ENCODE data around the gene GTF2H4. TPM values are rescaled to one million over a fixed set of nuclear protein-coding genes. Genes with fewer than 3 reads are reported as not detected.

GTF2H4 gene
- total RNA-seq, 5 donors from 2014 or later (not counting 1 experiment from before 2014, with no cell fraction given), result 15.5 to 39.2 (median 33.3) TPM

DNA sequence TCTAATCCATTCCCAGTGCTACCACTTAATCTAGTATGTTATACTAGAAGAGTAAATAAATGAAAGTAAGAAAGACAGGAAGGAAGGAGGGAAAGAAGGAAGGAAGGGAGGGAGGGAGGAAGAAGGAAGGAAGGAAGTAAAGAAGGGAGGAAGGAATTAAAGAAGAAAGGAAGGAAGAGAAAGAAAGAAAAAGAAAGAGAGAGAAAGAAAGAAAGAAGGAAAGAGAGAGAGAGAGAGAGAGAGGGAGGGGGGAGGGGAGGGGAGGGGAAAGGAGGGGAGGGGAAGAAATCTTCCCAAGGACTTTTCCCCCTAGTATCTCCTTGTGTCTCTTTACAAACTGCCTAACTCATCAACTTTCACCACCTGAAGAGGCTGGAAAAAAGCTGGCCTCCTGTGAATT lies 54.7 kb downstream of the GTF2H4 start:
- Mint-ChIP-seq H3K9me3 (no peaks in the 10 kb centered on the region), H3K27ac (no peak overlapping the region), H3K4me1 (peaks cover 0 to 16% (median 11%) of the 10 kb centered on the region in 3 donors), H3K36me3 (no peaks in the 10 kb centered on the region), H3K4me3 (no peak overlapping the region), H3K27me3 (peaks cover 31 to 37% of the 10 kb centered on the region in 2 donors)
- no peak overlapping the region for H3K27ac ChIP-seq (ENCODE audit: low read length)
- ChIA-PET POLR2A (interaction anchor here (0.5 to 0.7 kb wide), 2 partner anchors 27 to 67 kb away, joined by 3 to 4 read pairs; no protein-coding TSS in a partner anchor), CTCF (no interaction called here)
- H3K4me1 ChIP-seq (ENCODE audit: control insufficient read depth in 1 of 2, extremely low read depth in 1 of 2, insufficient read depth in 2 of 2, low read length in 2 of 2), result peaks cover 0 to 16% of the 10 kb centered on the region in 2 experiments
- no peak overlapping the region for H3K4me3 ChIP-seq (ENCODE audit: control insufficient read depth in 1 of 2, extremely low read depth in 1 of 2, low read length in 1 of 2)
- DNase-seq, result no peak
- H3K36me3 ChIP-seq (ENCODE audit: control insufficient read depth in 2 of 2, extremely low read depth in 1 of 2, insufficient read depth in 1 of 2, low read length in 1 of 2), result no peaks in the 10 kb centered on the region
- H3K27me3 ChIP-seq (replicated peaks in 1 of 2; ENCODE audit: control insufficient read depth in 2 of 2, extremely low read depth in 1 of 2, insufficient read depth in 2 of 2, low read length in 1 of 2), result peaks cover 0 to 26% of the 10 kb centered on the region in 2 experiments
- H3K9me3 ChIP-seq, result no peaks in the 10 kb centered on the region
- ATAC-seq (replicated peaks in 1 of 4), result no peak

DNA sequence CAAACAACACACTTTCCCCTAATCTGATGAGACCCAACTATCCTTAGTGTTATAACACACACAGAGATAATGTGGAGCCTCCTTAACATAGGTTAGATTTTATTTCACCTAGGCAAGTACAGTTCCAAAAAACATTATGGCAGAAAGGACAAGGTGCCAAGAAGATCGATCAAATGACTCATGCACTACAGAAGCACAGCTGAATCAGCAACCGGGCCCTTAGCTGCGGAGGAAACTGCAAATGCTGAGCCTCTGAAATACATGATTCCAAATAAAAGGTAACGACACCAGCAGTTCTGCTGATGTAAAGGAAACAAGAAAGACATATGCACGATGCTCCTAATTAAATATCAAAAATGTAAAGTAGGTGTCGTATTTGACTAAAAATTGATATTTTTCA lies 55.6 kb downstream of the GTF2H4 start:
- CTCF ChIA-PET, result no interaction called here
- no peak overlapping the region for H3K4me3 Mint-ChIP-seq
- WGBS (ENCODE audit: insufficient coverage), result 78% methylated on average over 5 of the region's 6 CpGs
- peaks cover 0 to 16% (median 11%) of the 10 kb centered on the region in 3 donors for H3K4me1 Mint-ChIP-seq
- Histone ChIP-seq H3K27me3 (replicated peaks in 1 of 2; ENCODE audit: control insufficient read depth in 2 of 2, extremely low read depth in 1 of 2, insufficient read depth in 2 of 2, low read length in 1 of 2) (peaks cover 0 to 26% of the 10 kb centered on the region in 2 experiments), H3K9me3 (no peaks in the 10 kb centered on the region), H3K4me1 (ENCODE audit: control insufficient read depth in 1 of 2, extremely low read depth in 1 of 2, insufficient read depth in 2 of 2, low read length in 2 of 2) (peaks cover 0 to 16% of the 10 kb centered on the region in 2 experiments), H3K36me3 (ENCODE audit: control insufficient read depth in 2 of 2, extremely low read depth in 1 of 2, insufficient read depth in 1 of 2, low read length in 1 of 2) (no peaks in the 10 kb centered on the region), H3K27ac (ENCODE audit: low read length) (no peak overlapping the region), H3K4me3 (ENCODE audit: control insufficient read depth in 1 of 2, extremely low read depth in 1 of 2, low read length in 1 of 2) (no peak overlapping the region)
- no peaks in the 10 kb centered on the region for H3K36me3 Mint-ChIP-seq
- no peak for ATAC-seq (replicated peaks in 1 of 4)
- no peaks in the 10 kb centered on the region for H3K9me3 Mint-ChIP-seq
- no peak for DNase-seq
- no peak overlapping the region for H3K27ac Mint-ChIP-seq
- POLR2A ChIA-PET, result no interaction called here
- peaks cover 31 to 37% of the 10 kb centered on the region in 2 donors for H3K27me3 Mint-ChIP-seq

Other genes with a start within 250 kb of the GTF2H4 start
- gene DHX16, start 235.2 kb upstream of the GTF2H4 start, total RNA-seq, result 10 to 100 TPM; 29.0 to 51.9 (median 46.2) TPM
- gene PPP1R18, start 221.6 kb upstream of the GTF2H4 start, total RNA-seq, result 100 to 1,000 TPM; 109 to 177 (median 156) TPM
- gene NRM, start 217.2 kb upstream of the GTF2H4 start, total RNA-seq, result 1 to 10 TPM; 4.2 to 6.9 (median 5.5) TPM
- gene MDC1, start 190.9 kb upstream of the GTF2H4 start, total RNA-seq, result 10 to 100 TPM; 42.3 to 69.7 (median 53.4) TPM
- 100 to 1,000 TPM; 108 to 246 (median 202) TPM for gene TUBB, start 187.9 kb upstream of the GTF2H4 start, total RNA-seq
- gene FLOT1, start 165.5 kb upstream of the GTF2H4 start, total RNA-seq, result 100 to 1,000 TPM in 1 of 5 donors, 10 to 100 TPM in 4; 62.2 to 109 (median 74.2) TPM
- 10 to 100 TPM in 4 of 5 donors, 1 to 10 TPM in 1; 8.9 to 30.8 (median 12.4) TPM for gene IER3, start 163.7 kb upstream of the GTF2H4 start, total RNA-seq
- gene DDR1, start 23.7 kb upstream of the GTF2H4 start, total RNA-seq, result 10 to 100 TPM in 4 of 5 donors, 1 to 10 TPM in 1; 8.8 to 23.9 (median 19.3) TPM
- 10 to 100 TPM; 25.1 to 55.2 (median 40.9) TPM for gene VARS2, start 6.0 kb downstream of the GTF2H4 start, total RNA-seq
- under 1 TPM in 2 of 5 donors, not detected in 3; 0.51 to 0.67 TPM for gene SFTA2, start 24.0 kb downstream of the GTF2H4 start, total RNA-seq
- under 1 TPM in 1 of 5 donors, not detected in 4; 0.09 TPM for gene MUCL3, start 32.8 kb downstream of the GTF2H4 start, total RNA-seq
- gene MUC21, start 75.5 kb downstream of the GTF2H4 start, total RNA-seq, result not detected
- gene MUC22, start 102.3 kb downstream of the GTF2H4 start, total RNA-seq, result not detected
- not detected for gene C6orf15, start 204.4 kb downstream of the GTF2H4 start, total RNA-seq
- gene PSORS1C1, start 206.6 kb downstream of the GTF2H4 start, total RNA-seq, result not detected
- gene CDSN, start 212.2 kb downstream of the GTF2H4 start, total RNA-seq, result not detected
- not detected for gene PSORS1C2, start 230.9 kb downstream of the GTF2H4 start, total RNA-seq
- gene CCHCR1, start 249.6 kb downstream of the GTF2H4 start, total RNA-seq, result 10 to 100 TPM; 20.7 to 38.6 (median 28.1) TPM

Data from T-cell (primary cell).